Liver (tissue), 9 donors: ENCODE results near the gene ODAD2. TPM values are rescaled to one million over a fixed set of nuclear protein-coding genes. Genes with fewer than 3 reads are reported as not detected.
A peak's percentile ranks its signal among the peaks of the same experiment; 100 is the strongest.

Source experiments
- DNase-seq: peaks from one replicate; pipeline ENCODE4 v3.0.0-alpha.2; 2017; ENCODE audit warnings: low spot score
- H3K27ac ChIP-seq, 2 donors: one replicate each; pipeline ENCODE4 v1.7.0; 2013; ENCODE audit warnings: inconsistent platforms in 2 of 2, low read length in 2 of 2, control low read depth in 1 of 2, low read depth in 1 of 2, mild to moderate bottlenecking in 1 of 2
- H3K27me3 ChIP-seq, 4 donors: one replicate each; pipeline versions ENCODE4 v1.6.1 to v1.7.0; 2013; ENCODE audit warnings: low read length in 3 of 4, inconsistent platforms in 1 of 4, mild to moderate bottlenecking in 1 of 4, moderate library complexity in 1 of 4; ENCODE audit not compliant: control insufficient read depth in 4 of 4, insufficient read depth in 4 of 4
- H3K36me3 ChIP-seq, 4 donors: one replicate each; pipeline versions ENCODE4 v1.6.1 to v1.7.0; 2013; ENCODE audit warnings: low read length in 3 of 4, mild to moderate bottlenecking in 3 of 4, low read depth in 1 of 4, moderate library complexity in 1 of 4; ENCODE audit not compliant: control insufficient read depth in 4 of 4, insufficient read depth in 3 of 4
- H3K4me1 ChIP-seq, 4 donors: one replicate each; pipeline versions ENCODE4 v1.6.1 to v1.7.0; 2013; ENCODE audit warnings: low read length in 3 of 4, mild to moderate bottlenecking in 3 of 4, moderate library complexity in 1 of 4; ENCODE audit not compliant: control insufficient read depth in 4 of 4, insufficient read depth in 4 of 4
- H3K4me3 ChIP-seq, 3 donors: one replicate each; pipeline versions ENCODE4 v1.6.1 to v1.7.0; 2013; ENCODE audit warnings: low read length in 3 of 3, control low read depth in 1 of 3, low read depth in 1 of 3, mild to moderate bottlenecking in 1 of 3
- H3K9ac ChIP-seq, 2 donors: one replicate each; pipeline ENCODE4 v1.7.0; 2013; ENCODE audit warnings: low read length in 2 of 2, mild to moderate bottlenecking in 2 of 2, moderate library complexity in 2 of 2, control low read depth in 1 of 2, low read depth in 1 of 2
- H3K9me3 ChIP-seq, 4 donors: one replicate each; pipeline versions ENCODE4 v1.6.1 to v1.7.0; 2013; ENCODE audit warnings: low read length in 3 of 4; ENCODE audit not compliant: control insufficient read depth in 4 of 4
- GABPA ChIP-seq, 2 donors: IDR thresholded peaks in 1 of 2; conservative IDR thresholded peaks in 1 of 2; 2 replicates each; pipeline ENCODE4 v1.6.1; 2016; ENCODE audit warnings: antibody characterized with exemption in 2 of 2, mild to moderate bottlenecking in 1 of 2, moderate library complexity in 1 of 2
- JUND ChIP-seq, 2 donors: IDR thresholded peaks; 2 replicates each; pipeline ENCODE4 v1.6.1; 2016; ENCODE audit warnings: antibody characterized with exemption in 2 of 2
- RAD21 ChIP-seq, 2 donors: IDR thresholded peaks; 2 replicates each; pipeline ENCODE4 v1.6.1; 2016; ENCODE audit warnings: antibody characterized with exemption in 2 of 2, mild to moderate bottlenecking in 2 of 2
- RXRA ChIP-seq, 2 donors: IDR thresholded peaks; 2 replicates each; pipeline ENCODE4 v1.6.1; 2017 to 2018; ENCODE audit warnings: antibody characterized with exemption in 2 of 2, mild to moderate bottlenecking in 1 of 2
- SP1 ChIP-seq: IDR thresholded peaks from 2 replicates; pipeline ENCODE4 v1.6.1; 2018; ENCODE audit warnings: antibody characterized with exemption, mild to moderate bottlenecking
- TAF1 ChIP-seq: conservative IDR thresholded peaks from 2 replicates; pipeline ENCODE4 v1.6.1; 2016; ENCODE audit warnings: antibody characterized with exemption, mild to moderate bottlenecking
- YY1 ChIP-seq: IDR thresholded peaks from 2 replicates; pipeline ENCODE4 v1.6.1; 2016; ENCODE audit warnings: antibody characterized with exemption, mild to moderate bottlenecking
- WGBS: extraction: QIAGEN DNeasy Blood & Tissue Kit; methylation state at CpG from one replicate; pipeline ENCODE4 v1.1.7; 2013; 5-methylcytosine and 5-hydroxymethylcytosine counted together
- polyA plus RNA-seq, 2 donors: library from polyadenylated mRNA; stranded (reverse) in 1 of 2; unstranded in 1 of 2; fragments of 200-250 nt in 1 of 2; fragments of >200 nt in 1 of 2; fragmentation: Nextera tagmentation in 1 of 2; extraction: Ambion mirVana in 1 of 2; gene quantifications; one replicate each; pipeline versions ENCODE4 v1.2.1 to v1.2.3, GENCODE V29; 2013 to 2015
- total RNA-seq, 2 donors: library from RNA; depleted of rRNA; stranded (reverse); fragments of >200 nt; gene quantifications; one replicate each; pipeline ENCODE4 v1.2.3, GENCODE V29; 2014
- TF ChIP-seq, protein P1 (sequence below): IDR thresholded peaks from 2 replicates; pipeline ENCODE4 v1.6.1; 2016; ENCODE audit warnings: antibody characterized with exemption, mild to moderate bottlenecking
- TF ChIP-seq, protein P2 (sequence below): IDR thresholded peaks from 2 replicates; pipeline ENCODE4 v1.6.1; 2016; ENCODE audit warnings: antibody characterized with exemption
- TF ChIP-seq, protein P3 (sequence below): fragments of 150-350 bp; IDR thresholded peaks from 2 replicates; pipeline ENCODE4 v1.5.1; 2017; ENCODE audit warnings: improper control_type of control experiment, low read depth, low read length; ENCODE audit not compliant: missing input control
- donor health status: healthy.
- donor health status: healthy.
- donor health status: healthy.
- donor health status: healthy.
- donor health status: healthy.

The ODAD2 gene
- total and polyA plus RNA-seq, 4 donors, result 0.14 to 0.84 (median 0.38) TPM

DNA sequence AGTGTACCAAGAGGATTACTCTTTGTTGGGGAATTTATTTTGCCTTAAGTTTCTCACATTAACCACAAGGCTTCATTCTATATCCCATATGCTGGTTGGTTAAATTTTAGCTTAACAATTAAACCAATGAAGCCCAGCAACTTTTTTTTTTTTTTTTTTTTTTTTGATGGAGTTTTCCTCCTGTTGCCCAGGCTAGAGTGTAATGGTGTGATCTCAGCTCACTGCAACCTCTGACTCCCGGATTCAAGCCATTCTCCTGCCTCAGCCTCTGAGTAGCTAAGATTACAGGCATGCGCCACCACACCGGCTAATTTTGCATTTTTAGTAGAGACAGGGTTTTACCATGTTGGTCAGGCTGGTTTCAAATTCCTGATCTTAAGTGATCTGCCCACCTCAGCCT lies 178.2 kb downstream of the ODAD2 start:
- Histone ChIP-seq H3K9me3 (peaks cover 0 to 7% (median 2%) of the 10 kb centered on the region in 4 donors), H3K9ac (no peak overlapping the region), H3K27ac (no peak overlapping the region), H3K36me3 (no peaks in the 10 kb centered on the region), H3K4me3 (no peak overlapping the region), H3K4me1 (no peaks in the 10 kb centered on the region), H3K27me3 (no peaks in the 10 kb centered on the region)
- no peak for DNase-seq
- TF ChIP-seq, protein P1, sequence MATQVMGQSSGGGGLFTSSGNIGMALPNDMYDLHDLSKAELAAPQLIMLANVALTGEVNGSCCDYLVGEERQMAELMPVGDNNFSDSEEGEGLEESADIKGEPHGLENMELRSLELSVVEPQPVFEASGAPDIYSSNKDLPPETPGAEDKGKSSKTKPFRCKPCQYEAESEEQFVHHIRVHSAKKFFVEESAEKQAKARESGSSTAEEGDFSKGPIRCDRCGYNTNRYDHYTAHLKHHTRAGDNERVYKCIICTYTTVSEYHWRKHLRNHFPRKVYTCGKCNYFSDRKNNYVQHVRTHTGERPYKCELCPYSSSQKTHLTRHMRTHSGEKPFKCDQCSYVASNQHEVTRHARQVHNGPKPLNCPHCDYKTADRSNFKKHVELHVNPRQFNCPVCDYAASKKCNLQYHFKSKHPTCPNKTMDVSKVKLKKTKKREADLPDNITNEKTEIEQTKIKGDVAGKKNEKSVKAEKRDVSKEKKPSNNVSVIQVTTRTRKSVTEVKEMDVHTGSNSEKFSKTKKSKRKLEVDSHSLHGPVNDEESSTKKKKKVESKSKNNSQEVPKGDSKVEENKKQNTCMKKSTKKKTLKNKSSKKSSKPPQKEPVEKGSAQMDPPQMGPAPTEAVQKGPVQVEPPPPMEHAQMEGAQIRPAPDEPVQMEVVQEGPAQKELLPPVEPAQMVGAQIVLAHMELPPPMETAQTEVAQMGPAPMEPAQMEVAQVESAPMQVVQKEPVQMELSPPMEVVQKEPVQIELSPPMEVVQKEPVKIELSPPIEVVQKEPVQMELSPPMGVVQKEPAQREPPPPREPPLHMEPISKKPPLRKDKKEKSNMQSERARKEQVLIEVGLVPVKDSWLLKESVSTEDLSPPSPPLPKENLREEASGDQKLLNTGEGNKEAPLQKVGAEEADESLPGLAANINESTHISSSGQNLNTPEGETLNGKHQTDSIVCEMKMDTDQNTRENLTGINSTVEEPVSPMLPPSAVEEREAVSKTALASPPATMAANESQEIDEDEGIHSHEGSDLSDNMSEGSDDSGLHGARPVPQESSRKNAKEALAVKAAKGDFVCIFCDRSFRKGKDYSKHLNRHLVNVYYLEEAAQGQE, result no peak
- TF ChIP-seq, protein P2, sequence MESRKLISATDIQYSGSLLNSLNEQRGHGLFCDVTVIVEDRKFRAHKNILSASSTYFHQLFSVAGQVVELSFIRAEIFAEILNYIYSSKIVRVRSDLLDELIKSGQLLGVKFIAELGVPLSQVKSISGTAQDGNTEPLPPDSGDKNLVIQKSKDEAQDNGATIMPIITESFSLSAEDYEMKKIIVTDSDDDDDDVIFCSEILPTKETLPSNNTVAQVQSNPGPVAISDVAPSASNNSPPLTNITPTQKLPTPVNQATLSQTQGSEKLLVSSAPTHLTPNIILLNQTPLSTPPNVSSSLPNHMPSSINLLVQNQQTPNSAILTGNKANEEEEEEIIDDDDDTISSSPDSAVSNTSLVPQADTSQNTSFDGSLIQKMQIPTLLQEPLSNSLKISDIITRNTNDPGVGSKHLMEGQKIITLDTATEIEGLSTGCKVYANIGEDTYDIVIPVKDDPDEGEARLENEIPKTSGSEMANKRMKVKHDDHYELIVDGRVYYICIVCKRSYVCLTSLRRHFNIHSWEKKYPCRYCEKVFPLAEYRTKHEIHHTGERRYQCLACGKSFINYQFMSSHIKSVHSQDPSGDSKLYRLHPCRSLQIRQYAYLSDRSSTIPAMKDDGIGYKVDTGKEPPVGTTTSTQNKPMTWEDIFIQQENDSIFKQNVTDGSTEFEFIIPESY, result no peak
- TF ChIP-seq RAD21 (IDR thresholded peaks at IDR 0.05), result no peak
- TF ChIP-seq RXRA (IDR thresholded peaks at IDR 0.05), result no peak
- TF ChIP-seq, protein P3, sequence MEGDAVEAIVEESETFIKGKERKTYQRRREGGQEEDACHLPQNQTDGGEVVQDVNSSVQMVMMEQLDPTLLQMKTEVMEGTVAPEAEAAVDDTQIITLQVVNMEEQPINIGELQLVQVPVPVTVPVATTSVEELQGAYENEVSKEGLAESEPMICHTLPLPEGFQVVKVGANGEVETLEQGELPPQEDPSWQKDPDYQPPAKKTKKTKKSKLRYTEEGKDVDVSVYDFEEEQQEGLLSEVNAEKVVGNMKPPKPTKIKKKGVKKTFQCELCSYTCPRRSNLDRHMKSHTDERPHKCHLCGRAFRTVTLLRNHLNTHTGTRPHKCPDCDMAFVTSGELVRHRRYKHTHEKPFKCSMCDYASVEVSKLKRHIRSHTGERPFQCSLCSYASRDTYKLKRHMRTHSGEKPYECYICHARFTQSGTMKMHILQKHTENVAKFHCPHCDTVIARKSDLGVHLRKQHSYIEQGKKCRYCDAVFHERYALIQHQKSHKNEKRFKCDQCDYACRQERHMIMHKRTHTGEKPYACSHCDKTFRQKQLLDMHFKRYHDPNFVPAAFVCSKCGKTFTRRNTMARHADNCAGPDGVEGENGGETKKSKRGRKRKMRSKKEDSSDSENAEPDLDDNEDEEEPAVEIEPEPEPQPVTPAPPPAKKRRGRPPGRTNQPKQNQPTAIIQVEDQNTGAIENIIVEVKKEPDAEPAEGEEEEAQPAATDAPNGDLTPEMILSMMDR, result no peak
- WGBS, result 90% methylated on average over 3 of the region's 3 CpGs

DNA sequence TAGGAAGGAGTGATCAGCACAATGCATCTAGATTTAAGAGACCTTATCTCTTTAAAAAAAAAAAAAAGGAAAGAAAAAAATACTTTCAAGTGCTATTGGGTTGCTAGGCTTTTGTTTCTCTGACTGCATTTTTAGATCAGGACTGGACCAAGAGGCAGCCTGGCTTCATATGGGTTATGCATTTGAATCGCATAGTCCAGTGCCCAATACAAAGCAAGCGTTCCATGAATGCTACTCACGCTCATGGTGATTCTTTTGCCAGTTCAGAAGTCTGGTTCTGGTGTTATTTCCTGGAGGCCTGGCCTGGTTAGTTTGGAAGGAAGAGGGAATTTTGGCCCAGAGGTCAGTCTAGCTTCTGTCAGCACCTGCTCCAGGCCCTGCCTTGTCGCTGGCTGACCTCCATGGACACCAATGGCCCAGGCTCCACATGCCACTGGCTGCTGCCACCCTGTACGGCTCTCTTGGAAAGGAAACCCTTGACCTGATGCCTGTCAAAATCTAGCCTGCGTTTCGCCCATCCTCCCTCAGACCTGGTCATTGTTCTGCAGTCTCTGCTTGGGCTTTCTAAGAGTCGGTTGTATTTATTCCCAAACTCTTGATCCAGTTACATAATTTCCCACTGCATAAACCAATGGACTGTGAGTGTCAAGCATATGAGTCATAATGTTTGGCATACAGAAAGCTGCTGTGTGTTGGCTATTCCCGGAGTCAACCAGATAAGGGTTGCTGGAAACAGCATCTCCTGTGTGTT lies 178.9 kb downstream of the ODAD2 start:
- no peak for TF ChIP-seq YY1
- TF ChIP-seq JUND (IDR thresholded peaks at IDR 0.05), result peak in 1 of 2 donors; percentile 17
- no peak overlapping the region for H3K27ac ChIP-seq
- H3K27me3 ChIP-seq, result no peaks in the 10 kb centered on the region
- peaks cover 0 to 7% (median 2%) of the 10 kb centered on the region in 4 donors for H3K9me3 ChIP-seq
- DNase-seq, result no peak
- H3K4me3 ChIP-seq, result no peak overlapping the region
- no peaks in the 10 kb centered on the region for H3K36me3 ChIP-seq
- 87% methylated on average over 9 of the region's 9 CpGs for WGBS
- H3K4me1 ChIP-seq, result no peaks in the 10 kb centered on the region
- H3K9ac ChIP-seq, result no peak overlapping the region

DNA sequence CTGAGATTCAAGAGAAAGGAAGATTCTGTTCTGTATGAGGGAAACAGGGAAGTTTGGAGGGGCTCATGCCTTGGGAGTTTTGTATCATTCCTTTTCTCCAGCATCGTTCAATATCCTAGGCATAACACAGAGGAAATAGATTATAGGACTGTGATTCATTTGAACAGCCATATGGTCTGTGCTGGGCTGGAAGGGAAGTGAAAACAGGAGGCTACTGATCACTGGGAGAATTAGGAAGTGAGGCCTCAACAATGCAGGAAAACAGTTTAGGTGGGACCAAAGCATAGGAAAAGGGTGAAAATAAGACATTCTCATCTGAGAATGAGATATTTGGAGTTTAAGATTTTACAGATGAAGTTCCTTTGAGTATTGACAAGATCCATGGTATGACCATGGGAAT lies 182.6 kb downstream of the ODAD2 start:
- H3K9me3 ChIP-seq, result no peaks in the 10 kb centered on the region
- no peak for DNase-seq
- H3K9ac ChIP-seq, result no peak overlapping the region
- WGBS, result 77% methylated on average over 1 of the region's 1 CpG
- no peaks in the 10 kb centered on the region for H3K36me3 ChIP-seq
- no peak overlapping the region for H3K4me3 ChIP-seq
- H3K27me3 ChIP-seq, result no peaks in the 10 kb centered on the region
- H3K4me1 ChIP-seq, result no peaks in the 10 kb centered on the region
- no peak overlapping the region for H3K27ac ChIP-seq
- TF ChIP-seq TAF1, result no peak
- TF ChIP-seq YY1, result no peak
- no peak for TF ChIP-seq JUND (IDR thresholded peaks at IDR 0.05)
- TF ChIP-seq SP1, result no peak
- TF ChIP-seq, protein P2, result no peak
- no peak for TF ChIP-seq GABPA (IDR thresholded peaks at IDR 0.05 in 1 of 2, conservative IDR thresholded peaks at IDR 0.05 in 1 of 2)
- TF ChIP-seq, protein P1, result no peak
